Measurements from ENCODE around the gene PFN3.
A peak's percentile ranks its signal among the peaks of the same experiment; 100 is the strongest.

PFN3 gene

DNA sequence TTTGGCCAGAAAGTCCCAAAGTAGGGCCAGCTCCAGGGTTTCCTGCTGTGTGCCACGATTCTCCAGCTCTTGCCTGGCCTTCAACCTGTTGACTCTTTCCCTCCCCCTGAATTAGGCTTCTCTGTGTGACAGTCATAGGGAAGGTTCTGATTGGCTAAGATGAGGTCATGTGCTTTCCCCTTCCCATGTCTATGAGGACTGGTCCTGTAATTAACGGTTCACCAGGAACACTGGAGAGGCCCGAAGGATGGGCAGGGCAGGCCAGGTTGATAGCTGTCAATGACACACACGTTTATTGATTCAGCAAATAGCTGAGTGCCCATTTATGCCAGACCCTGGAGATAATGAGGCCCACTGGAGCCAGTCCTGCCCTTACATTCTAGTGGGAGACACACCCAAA is 37.2 kb upstream of the PFN3 start:
- DNase-seq: no peak

DNA sequence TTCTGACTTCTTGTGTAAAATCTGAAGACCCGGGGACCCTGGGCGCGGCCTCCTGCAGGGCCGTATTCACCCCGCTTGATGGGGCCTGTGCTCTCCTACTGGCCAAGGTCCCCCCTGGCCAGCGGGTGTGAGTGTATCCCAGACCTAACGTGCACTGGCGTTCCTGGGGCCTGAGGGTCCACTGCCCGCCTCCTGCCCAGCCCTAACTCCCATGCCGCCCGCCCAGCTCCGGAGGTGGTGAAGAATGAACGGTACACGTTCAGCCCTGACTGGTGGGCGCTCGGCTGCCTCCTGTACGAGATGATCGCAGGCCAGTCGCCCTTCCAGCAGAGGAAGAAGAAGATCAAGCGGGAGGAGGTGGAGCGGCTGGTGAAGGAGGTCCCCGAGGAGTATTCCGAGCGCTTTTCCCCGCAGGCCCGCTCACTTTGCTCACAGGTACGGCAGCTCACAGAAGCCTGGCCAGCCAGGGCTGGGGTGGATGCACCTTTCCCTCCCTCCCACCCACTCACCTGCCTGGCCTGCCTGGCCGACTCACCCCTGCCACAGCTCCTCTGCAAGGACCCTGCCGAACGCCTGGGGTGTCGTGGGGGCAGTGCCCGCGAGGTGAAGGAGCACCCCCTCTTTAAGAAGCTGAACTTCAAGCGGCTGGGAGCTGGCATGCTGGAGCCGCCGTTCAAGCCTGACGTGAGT is 35.5 kb upstream of the PFN3 start:
- no peak for DNase-seq

DNA sequence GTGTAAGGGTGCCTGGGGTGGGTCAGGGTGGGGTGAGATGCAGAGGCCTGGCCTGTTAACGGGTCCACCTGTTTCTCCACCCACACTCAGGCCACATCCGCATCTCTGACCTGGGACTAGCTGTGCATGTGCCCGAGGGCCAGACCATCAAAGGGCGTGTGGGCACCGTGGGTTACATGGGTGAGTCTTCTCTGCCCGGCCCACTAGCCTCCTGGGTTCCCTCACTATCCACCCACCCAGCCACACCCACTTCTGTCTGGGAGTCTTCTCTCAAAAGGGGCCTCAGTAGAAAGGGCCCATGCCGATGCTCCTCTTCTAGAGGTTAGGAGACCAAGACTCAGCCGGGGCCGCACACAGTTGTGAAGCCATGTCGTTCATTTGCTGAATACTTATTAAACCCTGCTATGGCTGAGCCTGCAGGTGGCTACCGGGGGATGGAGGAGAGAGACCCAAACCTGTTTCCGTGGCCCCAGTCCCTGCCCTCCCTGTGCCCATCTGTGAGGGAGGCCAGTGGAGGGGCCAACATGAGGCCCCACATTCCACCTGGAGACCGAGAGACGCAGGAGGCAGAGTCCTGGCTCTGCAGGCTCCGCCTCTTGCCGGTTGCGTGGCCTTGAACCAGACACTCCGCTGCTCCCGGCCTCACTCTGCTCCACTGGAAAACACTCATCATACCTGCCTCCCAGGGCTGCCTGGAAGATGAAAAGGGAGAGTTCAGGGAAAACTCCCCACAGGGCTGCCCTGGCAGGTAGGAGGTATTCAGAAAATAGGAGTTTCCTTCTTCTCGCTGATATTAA is 34.7 kb upstream of the PFN3 start:
- DNase-seq: no peak

DNA sequence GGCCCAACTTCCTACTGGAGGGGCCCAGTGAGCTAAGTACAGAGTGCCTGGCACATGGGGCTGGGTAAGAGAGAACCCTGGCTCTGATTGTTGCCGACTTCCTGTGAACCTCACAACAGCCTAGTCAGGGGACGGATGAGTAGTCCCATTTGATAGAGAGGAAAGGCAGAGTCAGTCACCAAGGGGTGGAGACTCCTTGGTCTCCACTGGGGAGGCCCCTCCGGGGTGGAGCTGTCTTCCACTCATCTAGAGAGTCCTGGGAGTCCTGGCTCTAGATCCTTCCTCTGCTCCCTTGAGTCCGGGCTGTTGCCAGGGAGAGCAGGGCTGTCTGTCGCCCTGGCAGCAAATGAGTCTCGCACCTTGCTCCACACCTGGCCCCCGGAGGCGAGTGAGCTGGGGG is 34.0 kb upstream of the PFN3 start:
- peak; percentile 83 for DNase-seq

DNA sequence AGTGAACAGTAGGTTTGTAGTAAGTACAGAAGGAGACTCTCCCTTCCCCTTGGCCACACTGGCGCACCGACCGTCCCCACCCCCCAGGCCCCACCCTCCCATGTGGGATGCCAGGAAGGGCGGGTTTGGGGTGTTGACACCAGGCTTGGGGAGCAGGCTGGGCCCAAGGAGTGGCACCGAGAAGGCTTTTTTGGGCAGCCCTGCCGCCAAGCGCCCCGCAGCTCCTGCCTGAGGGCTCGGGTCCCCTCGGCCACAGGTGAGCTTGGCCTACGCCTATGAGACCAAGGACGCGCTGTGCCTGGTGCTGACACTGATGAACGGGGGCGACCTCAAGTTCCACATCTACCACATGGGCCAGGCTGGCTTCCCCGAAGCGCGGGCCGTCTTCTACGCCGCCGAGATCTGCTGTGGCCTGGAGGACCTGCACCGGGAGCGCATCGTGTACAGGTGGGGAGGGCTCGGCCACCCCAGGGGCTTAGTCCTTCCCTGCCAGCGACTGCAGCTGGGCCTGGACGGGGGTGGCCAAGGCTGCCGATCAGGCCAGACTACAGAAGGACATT is 33.3 kb upstream of the PFN3 start:
- DNase-seq: no peak

DNA sequence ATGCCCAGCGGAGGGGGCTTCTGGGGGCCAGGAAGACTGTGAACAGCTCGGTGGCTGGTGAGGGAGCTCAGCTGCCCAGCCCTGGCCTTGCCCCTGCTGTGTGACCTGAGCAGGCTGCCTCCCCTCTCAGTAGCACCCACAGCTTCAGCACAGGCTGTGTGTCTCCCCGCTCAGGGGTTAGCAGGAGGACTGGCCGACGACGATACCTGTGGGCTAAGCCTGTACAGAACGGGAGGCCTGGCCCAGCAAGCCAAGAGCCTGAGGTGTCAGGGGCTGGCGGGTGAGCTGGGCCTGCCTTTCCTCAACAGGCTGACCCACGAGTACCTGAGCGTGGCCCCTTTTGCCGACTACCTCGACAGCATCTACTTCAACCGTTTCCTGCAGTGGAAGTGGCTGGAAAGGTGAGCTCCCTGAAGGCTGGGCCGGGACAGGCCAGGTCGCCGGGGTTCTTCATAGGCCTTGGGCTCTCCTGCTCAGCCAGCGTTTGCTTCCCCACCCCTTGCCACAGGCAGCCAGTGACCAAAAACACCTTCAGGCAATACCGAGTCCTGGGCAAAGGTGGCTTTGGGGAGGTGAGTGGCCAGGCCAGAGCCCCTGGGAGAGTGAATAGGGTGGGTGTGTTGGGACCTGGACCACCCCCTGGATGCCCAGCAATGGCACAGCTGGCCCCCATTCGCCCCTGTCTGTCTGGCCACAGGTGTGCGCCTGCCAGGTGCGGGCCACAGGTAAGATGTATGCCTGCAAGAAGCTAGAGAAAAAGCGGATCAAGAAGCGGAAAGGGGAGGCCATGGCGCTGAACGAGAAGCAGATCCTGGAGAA is 32.6 kb upstream of the PFN3 start:
- DNase-seq: no peak

DNA sequence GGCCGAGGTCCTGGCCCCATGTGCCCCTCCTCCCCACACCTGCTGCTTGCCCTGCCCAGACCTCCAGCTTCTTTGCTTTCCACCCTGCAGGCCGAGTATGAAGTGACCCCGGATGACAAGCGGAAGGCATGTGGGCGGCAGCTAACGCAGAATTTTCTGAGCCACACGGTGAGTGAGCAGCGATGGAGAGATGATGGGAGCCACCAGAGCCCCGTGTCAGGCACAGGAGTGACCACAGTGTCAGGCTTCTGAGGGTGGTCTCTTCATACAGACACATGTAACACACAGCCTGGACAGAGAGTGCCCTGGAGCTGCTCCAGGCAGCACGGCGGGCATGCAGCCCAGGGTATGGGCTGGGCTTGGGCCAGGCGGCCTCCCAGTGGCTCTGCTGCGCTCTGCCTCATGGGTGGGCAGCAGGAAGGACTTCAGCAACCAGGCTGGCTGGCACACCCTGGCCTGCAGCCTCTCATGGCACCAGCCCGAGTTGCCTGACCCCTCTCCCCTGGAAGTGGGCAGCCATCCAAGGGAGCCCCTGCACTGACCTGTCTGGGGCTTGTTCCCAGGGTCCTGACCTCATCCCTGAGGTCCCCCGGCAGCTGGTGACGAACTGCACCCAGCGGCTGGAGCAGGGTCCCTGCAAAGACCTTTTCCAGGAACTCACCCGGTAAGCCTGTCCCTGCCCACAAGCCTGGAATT is 31.8 kb upstream of the PFN3 start:
- DNase-seq: peak; percentile 77

DNA sequence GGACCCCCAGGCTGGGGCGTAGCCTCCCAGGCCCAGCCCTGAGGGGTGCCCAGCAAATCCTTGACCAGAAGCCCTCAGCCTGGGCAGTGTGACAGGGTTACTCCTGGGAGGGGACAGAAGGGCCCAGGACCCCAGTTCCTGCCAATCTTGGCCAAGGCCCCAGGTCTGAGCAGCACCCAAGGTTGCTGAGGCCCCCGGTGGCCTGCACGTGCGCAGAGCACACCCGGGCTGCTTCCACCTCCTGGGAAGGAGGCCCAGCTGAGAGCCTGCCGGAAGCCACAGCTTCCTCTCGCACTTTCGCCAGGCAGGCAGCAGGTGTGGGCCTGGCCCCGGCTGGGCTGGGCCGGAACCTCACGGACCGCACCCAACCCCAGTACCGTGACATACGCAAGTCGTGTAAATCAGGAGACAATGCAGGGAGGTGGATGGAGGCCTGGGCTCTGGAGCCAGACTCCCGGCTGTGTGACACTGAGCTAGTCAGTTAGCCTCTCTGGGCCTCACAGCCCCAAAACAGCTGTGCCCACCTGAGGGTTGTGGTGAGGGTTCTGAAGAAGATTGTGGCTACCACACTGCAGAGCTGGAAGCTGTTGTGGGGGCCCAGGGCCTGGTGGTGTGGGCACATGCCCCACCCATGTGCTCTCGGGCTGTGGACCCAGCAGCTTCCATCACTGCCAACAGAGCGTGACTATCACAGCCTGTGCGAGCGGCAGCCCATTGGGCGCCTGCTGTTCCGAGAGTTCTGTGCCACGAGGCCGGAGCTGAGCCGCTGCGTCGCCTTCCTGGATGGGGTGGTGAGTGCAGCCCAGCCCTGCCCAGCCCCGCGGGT is 31.1 kb upstream of the PFN3 start:
- DNase-seq: peak; percentile 86

DNA sequence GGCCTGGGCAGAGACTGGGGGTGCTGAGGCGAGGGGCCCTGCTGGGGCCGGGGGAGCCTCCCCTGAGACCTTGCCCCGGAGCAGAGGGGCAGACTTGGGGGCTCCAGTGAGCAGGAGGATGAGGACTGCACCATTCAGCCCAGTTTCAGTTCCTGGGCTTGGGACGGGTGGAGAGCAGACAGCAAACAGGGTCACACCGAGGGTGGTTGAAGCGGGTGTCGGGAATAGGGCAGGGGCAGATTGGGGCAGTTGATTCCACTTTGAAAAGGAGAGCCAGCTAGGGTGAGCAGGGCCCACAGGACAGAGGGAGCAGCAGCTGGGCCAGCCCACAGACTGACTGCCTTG is 30.5 kb upstream of the PFN3 start:
- peak; percentile 40 for DNase-seq

DNA sequence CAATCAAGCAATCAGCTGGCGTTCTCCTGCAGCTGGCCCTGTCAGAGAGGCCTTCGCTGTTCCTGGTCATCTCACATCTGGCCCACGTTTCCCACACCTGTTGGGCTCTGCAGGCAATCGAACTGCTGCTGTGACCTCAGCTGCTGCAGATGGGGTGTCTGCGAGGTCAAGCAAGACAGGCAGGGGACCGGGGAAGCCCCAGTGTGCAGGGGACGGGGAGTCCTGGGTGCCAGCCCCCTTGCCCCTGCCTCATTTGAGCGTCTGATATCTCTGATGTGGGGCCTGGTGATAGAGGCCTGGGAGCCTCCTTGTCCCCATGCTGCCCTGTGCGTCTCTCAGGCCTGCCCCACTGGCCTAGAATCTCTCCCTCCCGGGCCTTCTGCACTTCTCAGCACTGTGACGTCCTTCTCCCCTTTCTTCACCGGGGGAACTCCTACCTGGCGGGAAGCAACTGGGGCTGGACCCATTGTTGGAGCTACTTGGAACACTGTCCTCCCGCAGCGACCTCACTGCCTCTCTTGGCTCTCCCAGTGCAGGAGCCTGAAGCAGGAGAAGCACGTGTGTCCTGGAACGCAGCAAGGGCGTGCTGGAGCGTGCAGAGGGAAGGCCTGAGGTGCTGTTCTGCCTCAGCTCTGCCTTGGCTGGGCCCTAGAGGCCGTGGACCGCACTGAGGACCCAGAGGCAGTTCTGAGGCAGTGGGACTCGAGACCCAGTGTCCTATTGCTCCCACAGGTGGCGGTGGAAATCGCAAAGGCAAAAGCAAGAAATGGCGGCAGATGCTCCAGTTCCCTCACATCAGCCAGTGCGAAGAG is 29.9 kb upstream of the PFN3 start:
- peak; percentile 27 for DNase-seq

DNA sequence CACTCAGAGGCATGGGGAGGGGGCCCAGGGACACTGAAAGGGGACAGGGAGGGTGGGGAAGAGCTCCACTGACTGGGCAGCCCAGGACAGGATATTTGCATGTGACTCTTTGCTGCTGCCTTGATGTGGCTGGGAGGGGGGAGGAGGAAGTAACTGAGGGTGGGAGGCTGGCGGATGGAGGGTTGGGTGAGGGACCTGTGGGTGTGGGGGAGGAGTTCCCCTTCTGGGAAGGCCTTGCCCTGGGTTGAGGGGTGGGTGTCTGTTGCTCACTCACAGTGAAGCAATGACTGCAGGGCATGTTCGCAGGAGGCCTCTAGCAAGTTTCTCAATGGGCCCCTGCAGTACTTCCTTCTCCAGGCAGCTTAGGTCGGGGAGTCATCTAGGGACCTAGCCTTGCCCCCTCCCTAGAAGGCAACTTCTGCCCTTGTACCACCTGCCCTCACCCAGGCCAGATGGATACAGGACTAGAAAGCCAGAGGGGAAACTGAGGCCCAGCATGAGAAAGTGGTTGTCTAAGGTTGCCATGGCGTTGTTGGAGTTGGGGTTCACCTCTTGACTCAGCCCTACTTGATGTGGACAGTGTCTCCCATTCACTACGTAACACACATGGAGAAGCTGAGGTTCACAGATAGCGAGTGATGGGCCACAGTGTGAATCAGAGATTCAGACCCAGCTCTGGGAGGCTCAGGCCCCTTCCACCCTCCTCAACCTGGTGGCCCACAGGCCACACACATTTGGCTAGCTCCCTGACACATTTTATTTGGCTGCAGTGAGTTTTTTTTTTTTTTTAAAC is 29.0 kb upstream of the PFN3 start:
- DNase-seq: peak; percentile 95

DNA sequence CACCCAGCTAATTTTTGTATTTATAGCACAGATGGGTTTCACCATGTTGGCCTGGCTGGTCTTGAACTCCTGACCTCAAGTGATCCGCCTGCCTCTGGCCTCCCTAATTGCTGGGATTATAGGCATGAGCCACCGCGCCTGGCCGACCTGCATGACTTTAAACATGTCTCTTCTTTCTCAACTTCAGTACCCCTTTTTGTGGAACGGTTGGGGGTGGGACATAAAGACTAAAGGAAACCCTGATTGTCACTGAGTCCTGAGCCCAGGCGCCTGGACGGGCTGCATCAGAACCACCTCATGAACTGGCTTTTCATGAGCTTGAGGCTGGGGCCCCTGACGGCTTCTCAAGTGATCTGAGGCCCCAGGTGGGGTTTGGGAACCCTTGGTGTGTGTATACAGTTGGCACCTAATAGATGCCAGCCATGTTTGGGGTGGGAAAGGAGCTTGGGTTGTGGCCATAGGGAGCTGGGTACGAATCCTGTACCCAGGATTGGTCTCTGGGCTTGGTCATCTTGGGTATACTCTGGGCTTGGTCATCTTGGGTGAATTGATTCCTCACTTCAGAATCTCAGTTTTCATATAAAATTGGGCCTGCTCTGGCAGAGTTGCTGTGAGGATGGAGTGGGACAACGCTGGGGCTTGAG is 28.2 kb upstream of the PFN3 start:
- DNase-seq: peak; percentile 36

DNA sequence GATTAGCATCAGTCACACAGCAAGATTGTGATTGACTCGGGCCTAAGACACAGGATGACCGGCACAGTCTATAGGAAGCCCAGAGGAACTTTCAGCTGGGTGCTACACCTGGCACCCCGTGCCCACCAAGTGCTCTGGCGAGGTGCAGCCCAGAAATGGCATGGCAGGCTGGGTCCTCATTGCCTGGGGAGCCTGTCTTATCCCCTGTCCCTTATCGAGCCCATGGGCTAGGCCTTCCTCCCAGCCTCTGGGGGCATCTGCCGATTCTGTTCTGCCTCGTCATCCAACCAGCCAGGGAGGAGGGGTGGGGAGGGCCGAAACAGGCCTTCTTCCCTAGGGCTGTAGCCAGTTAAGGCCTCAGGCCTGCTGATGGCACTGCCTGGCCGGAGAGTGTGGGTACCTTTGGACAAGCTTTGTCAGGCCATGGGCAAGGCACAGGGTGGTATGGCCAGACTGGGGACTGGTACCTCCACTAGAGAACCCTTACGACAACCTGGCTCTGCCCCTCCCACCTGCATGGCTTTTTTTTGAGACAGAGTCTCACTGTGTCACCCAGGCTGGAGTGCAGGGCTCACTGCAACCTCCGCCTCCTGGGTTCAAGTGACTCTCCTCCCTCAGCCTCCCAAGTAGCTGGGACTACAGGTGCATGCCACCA is 27.6 kb upstream of the PFN3 start:
- DNase-seq: peak; percentile 64

DNA sequence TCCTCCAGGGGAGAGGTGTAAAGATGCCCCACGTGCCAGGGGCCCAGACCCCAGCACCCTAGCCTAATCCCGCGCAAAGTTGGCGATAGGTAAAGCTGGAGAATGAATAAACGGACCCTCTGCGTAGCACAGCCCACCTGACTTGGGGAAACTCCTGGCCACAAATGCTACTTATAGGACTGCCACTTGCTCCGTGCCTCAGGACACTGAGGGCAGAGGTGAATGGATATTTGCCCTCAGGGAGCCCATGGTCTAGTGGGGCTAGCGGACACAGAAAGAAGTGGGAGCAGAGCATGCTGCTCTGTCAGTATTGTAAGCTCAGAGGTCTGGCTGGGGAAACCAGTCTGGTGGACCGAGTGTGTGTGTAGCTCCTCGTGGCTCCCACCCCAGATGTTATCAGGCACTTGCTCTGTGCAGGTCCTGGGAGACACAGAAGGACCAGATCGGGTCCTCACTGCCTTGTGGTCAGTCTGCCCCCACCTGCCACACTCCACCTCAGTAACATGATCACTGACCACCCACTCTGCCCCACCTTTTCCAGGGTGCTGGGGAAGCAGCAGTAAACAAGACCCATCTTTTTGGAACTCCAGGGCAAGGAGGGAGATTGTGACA is 26.9 kb upstream of the PFN3 start:
- DNase-seq: peak; percentile 32

DNA sequence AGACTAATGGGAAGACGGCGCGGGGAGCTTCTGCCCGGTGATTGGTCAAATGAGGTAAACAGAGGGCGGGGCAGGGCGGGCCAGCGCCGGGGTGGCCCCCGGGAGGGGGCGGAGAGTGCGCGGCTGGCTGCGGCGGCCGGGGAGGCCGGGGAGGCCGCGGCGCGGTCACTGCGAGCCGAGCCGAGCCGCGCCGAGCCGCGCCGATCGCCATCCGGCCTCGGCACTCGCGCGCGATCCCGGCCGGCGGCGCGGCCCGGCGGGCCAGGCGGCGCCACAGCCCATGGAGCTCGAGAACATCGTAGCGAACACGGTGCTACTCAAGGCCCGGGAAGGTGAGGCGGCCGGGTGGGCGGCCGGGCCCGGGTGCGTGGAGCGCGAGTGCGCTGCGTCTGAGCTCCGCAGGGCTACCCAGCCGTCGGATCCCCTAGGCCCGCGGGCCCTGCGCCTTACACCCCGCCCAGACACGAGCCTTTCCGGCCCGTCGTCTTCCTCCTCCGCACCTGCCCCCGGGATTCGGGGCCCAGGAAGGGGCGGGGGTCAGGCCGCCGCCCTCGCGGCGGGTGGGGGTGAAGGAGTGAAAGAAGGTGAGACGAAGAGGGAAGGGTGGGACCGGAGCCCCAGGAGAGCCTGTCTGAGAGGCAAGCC is 26.2 kb upstream of the PFN3 start, which contains the start of gene GRK6:
GRK6 (plus strand) TSS at position 111 of the 645 bp plus-strand sequence; CDS start at position 281, 170 bp downstream.
- peak; percentile 79 for DNase-seq

DNA sequence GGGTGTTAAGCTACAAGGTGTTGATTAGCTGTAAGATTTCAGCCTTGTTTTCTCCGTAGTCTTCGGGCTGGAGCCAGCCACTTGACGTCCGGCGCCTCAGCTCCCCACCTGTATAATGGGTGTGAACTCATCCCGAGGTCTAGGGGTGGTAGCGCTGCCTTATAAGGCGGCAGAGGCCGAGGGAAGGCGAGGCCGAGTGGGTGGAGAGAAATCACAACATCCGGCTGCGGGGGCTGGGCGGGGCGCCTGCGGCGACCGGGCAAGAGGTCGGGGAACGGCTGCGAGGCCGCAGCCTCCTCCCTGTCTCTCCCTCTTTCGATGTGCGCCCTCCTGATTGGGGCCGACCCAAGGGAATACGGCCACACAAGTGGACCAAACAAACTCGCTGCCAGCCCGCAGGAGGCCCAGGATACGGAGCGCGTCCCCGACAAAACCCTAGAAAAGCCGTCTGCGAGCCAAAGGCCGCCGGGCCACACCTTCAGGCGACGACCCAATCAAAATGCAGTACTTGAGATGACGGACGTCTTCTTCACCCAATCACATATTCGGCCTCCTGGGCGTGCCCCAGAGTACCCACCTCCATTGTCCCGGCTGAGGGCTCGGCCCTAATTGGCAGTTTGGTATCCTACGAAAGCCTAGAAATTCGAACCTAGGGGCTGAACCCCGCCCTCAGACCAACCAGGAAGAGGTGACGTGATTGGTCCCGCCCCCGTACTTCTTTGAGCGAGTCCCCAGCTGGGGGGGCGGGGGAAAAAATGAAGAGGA is 25.5 kb upstream of the PFN3 start:
- peak; percentile 100 for DNase-seq

DNA sequence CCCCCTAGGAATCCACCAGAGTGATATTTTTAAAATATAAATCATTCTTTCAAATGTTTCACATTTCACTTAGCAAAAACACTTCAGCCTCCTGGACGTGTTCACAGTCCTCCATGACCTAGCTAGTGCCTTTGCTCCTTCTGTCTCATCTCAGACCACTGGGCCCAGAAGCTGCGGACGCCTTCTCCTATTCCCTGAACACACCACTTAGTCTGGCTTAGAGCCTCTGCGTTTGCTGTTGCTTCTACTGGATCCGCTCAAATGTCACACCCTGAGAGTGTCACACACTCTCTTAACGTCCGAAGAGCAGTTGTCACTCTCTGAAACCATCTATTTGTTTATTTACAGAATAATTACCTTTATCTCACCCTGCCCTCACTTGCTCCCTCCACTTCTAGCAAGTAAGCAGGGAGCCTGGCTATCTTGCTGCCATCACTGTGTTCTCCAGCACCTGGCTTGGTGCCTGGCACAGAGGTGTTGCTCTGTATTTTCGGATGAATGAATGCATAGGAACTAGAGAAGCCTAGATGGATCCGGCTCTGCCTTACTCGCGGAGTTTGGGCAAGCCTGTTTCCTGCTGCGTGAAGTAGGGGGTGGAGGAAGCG is 24.8 kb upstream of the PFN3 start:
- no peak for DNase-seq
